IMR-90 (cell line): ENCODE results near the gene NGFR. TPM values are rescaled to one million over a fixed set of nuclear protein-coding genes. Genes with fewer than 3 reads are reported as not detected.

Experiments
- ATAC-seq: fragments of 200-7000 bp; cut with Tn5 transposase; 2 replicates; pipeline ENCODE4 v1.9.1; 2020; ENCODE audit warnings: low read depth, mild to moderate bottlenecking, moderate library complexity
- BruUV-seq: library from RNA; stranded (reverse); fragments of 400-500 nt; replicated peaks from 2 replicates; lab custom pipeline; 2021; lab: Mats Ljungman, UMichigan
- CTCF ChIA-PET: fragments of 300-600 bp; formaldehyde crosslinking; extraction: SDS; loops from one replicate; lab custom pipeline; 2021; ENCODE audit warnings: antibody characterized with exemption; lab: Yijun Ruan, JAX
- POLR2A ChIA-PET: fragments of 300-600 bp; sonication (Branson Sonifier 250); formaldehyde crosslinking; loops from one replicate; lab custom pipeline; 2022; ENCODE audit warnings: antibody characterized with exemption; ENCODE audit not compliant: unreplicated experiment; lab: Charles Lee
- DNase-seq: peaks from one replicate; pipeline ENCODE4 v3.0.0; 2013
- H2AFZ ChIP-seq: replicated peaks from 2 replicates; pipeline ENCODE3; 2013; ENCODE audit warnings: low read length, mild to moderate bottlenecking; ENCODE audit not compliant: poor library complexity
- H2AK5ac ChIP-seq: 2 replicates; pipeline ENCODE4 v1.6.1; 2013; ENCODE audit warnings: low read depth, low read length, inconsistent platforms
- H2AK9ac ChIP-seq: replicated peaks from 2 replicates; pipeline ENCODE3; 2013; ENCODE audit warnings: mild to moderate bottlenecking, low read depth, low read length, moderate library complexity; ENCODE audit not compliant: poor library complexity
- H2BK120ac ChIP-seq: 2 replicates; pipeline ENCODE4 v1.6.1; 2013; ENCODE audit warnings: low read depth, low read length, inconsistent platforms
- H2BK15ac ChIP-seq: 3 replicates; pipeline ENCODE4 v1.6.1; 2013; ENCODE audit warnings: low read depth, low read length, inconsistent platforms
- H2BK20ac ChIP-seq: 2 replicates; pipeline ENCODE4 v1.6.1; 2013; ENCODE audit warnings: low read depth, mild to moderate bottlenecking, inconsistent platforms, low read length, moderate library complexity
- H2BK5ac ChIP-seq: 2 replicates; pipeline ENCODE4 v1.6.1; 2013; ENCODE audit warnings: mild to moderate bottlenecking, low read depth, low read length, inconsistent platforms; ENCODE audit not compliant: poor library complexity, severe bottlenecking
- H3K14ac ChIP-seq: replicated peaks from 2 replicates; pipeline ENCODE4 v1.6.1; 2013; ENCODE audit warnings: low read depth, low read length, inconsistent platforms
- H3K18ac ChIP-seq: 2 replicates; pipeline ENCODE4 v1.6.1; 2013; ENCODE audit warnings: low read depth, low read length, control low read depth
- H3K23ac ChIP-seq: 2 replicates; pipeline ENCODE4 v1.6.1; 2013; ENCODE audit warnings: low read depth, low read length, inconsistent platforms
- H3K27ac ChIP-seq: 2 replicates; pipeline ENCODE4 v1.5.1; 2013; ENCODE audit warnings: mild to moderate bottlenecking, control low read depth, low read length; ENCODE audit not compliant: insufficient read depth
- H3K27me3 ChIP-seq: 2 replicates; pipeline ENCODE4 v1.6.1; 2013; ENCODE audit warnings: low read length; ENCODE audit not compliant: control insufficient read depth, insufficient read depth
- H3K36me3 ChIP-seq: 2 replicates; pipeline ENCODE4 v1.6.1; 2013; ENCODE audit warnings: low read length, mixed read lengths; ENCODE audit not compliant: control insufficient read depth, insufficient read depth
- H3K4ac ChIP-seq: 2 replicates; pipeline ENCODE4 v1.6.1; 2013; ENCODE audit warnings: low read depth, low read length, inconsistent platforms
- H3K4me1 ChIP-seq: 2 replicates; pipeline ENCODE4 v1.6.1; 2013; ENCODE audit warnings: low read length, mixed read lengths; ENCODE audit not compliant: control insufficient read depth, insufficient read depth
- H3K4me2 ChIP-seq: 2 replicates; pipeline ENCODE4 v1.6.1; 2013; ENCODE audit warnings: low read depth, mild to moderate bottlenecking, control low read depth, low read length, moderate library complexity
- H3K4me3 ChIP-seq: 2 replicates; pipeline ENCODE4 v1.5.1; 2013; ENCODE audit warnings: low read depth, mild to moderate bottlenecking, control low read depth, low read length, moderate library complexity; ENCODE audit not compliant: insufficient read depth
- H3K56ac ChIP-seq: 2 replicates; pipeline ENCODE4 v1.6.1; 2013; ENCODE audit warnings: low read length, inconsistent platforms; ENCODE audit not compliant: insufficient read depth; ENCODE audit errors: extremely low read depth
- H3K79me1 ChIP-seq, 2 experiments: 2 replicates each; pipeline ENCODE4 v1.6.1; 2013; ENCODE audit warnings: low read length in 2 of 2, inconsistent platforms in 1 of 2, low read depth in 1 of 2
- H3K9ac ChIP-seq: 2 replicates; pipeline ENCODE4 v1.6.1; 2013; ENCODE audit warnings: low read depth, low read length, control low read depth
- H3K9me1 ChIP-seq: 2 replicates; pipeline ENCODE4 v1.6.1; 2013; ENCODE audit warnings: low read length, inconsistent platforms; ENCODE audit not compliant: insufficient read depth
- H3K9me3 ChIP-seq: 2 replicates; pipeline ENCODE4 v1.6.1; 2013; ENCODE audit warnings: low read length; ENCODE audit not compliant: control insufficient read depth, insufficient read depth
- H4K20me1 ChIP-seq: 2 replicates; pipeline ENCODE4 v1.6.1; 2013; ENCODE audit warnings: low read length, inconsistent platforms; ENCODE audit not compliant: insufficient read depth
- H4K5ac ChIP-seq: 2 replicates; pipeline ENCODE4 v1.6.1; 2013; ENCODE audit warnings: mild to moderate bottlenecking, low read depth, low read length, control low read depth
- H4K8ac ChIP-seq, 2 experiments: 2 replicates each; pipeline ENCODE4 v1.6.1; 2013; ENCODE audit warnings: low read depth in 2 of 2, low read length in 2 of 2, control low read depth in 1 of 2, inconsistent platforms in 1 of 2
- H4K91ac ChIP-seq: 2 replicates; pipeline ENCODE4 v1.6.1; 2013; ENCODE audit warnings: low read depth, low read length, inconsistent platforms; ENCODE audit not compliant: insufficient read depth
- CEBPB ChIP-seq: IDR thresholded peaks from 2 replicates; pipeline ENCODE4 v1.6.1; 2012; ENCODE audit warnings: low read depth, low read length, improper control_type of control experiment
- CHD1 ChIP-seq: IDR thresholded peaks from 2 replicates; pipeline ENCODE4 v1.6.1; 2012; ENCODE audit warnings: low read depth, low read length, improper control_type of control experiment
- CTCF ChIP-seq: conservative IDR thresholded peaks from 2 replicates; pipeline ENCODE4 v1.5.1; 2012; ENCODE audit warnings: mild to moderate bottlenecking, low read depth, low read length, improper control_type of control experiment
- ELK1 ChIP-seq: fragments of 150-350 bp; IDR thresholded peaks from 2 replicates; pipeline ENCODE4 v1.6.1; 2016; ENCODE audit warnings: low read depth, mild to moderate bottlenecking, low read length, moderate library complexity, borderline replicate concordance
- FOS ChIP-seq: fragments of 150-350 bp; IDR thresholded peaks from 2 replicates; pipeline ENCODE4 v1.6.1; 2016; ENCODE audit warnings: low read depth, low read length
- MAFK ChIP-seq: IDR thresholded peaks from 2 replicates; pipeline ENCODE4 v1.6.1; 2012; ENCODE audit warnings: low read depth, low read length, improper control_type of control experiment
- MAZ ChIP-seq: IDR thresholded peaks from 2 replicates; pipeline ENCODE4 v1.6.1; 2012; ENCODE audit warnings: low read depth, mild to moderate bottlenecking, low read length, improper control_type of control experiment, moderate library complexity, borderline replicate concordance
- MXI1 ChIP-seq: IDR thresholded peaks from 2 replicates; pipeline ENCODE4 v1.6.1; 2012; ENCODE audit warnings: low read depth, mild to moderate bottlenecking, low read length, moderate library complexity, borderline replicate concordance
- POLR2A ChIP-seq: IDR thresholded peaks from 2 replicates; pipeline ENCODE4 v1.6.1; 2012; ENCODE audit warnings: mild to moderate bottlenecking, low read depth, low read length
- RAD21 ChIP-seq: IDR thresholded peaks from 2 replicates; pipeline ENCODE4 v1.6.1; 2012; ENCODE audit warnings: low read length, improper control_type of control experiment
- SMC3 ChIP-seq: fragments of 150-350 bp; IDR thresholded peaks from 2 replicates; pipeline ENCODE4 v1.6.1; 2016; ENCODE audit warnings: low read depth, mild to moderate bottlenecking, antibody characterized with exemption, low read length, moderate library complexity
- USF2 ChIP-seq: fragments of 150-350 bp; IDR thresholded peaks from 2 replicates; pipeline ENCODE4 v1.6.1; 2017; ENCODE audit warnings: mild to moderate bottlenecking, antibody characterized with exemption, low read length, low read depth
- WGBS, 2 experiments: methylation state at CpG; one replicate each; pipeline versions ENCODE4 v1.1.5 to v1.1.7; 2013; ENCODE audit warnings: missing lambda C conversion rate in 2 of 2; ENCODE audit not compliant: insufficient read length in 1 of 2; ENCODE audit errors: extremely low coverage in 2 of 2; 5-methylcytosine and 5-hydroxymethylcytosine counted together
- dilution Hi-C: fragments of 300-500 bp; cut with HindIII; formaldehyde crosslinking; loops from one replicate; pipeline ENCODE4 v1.14.3; 2018; ENCODE audit warnings: low sequenced_read_pairs; ENCODE audit not compliant: unreplicated experiment
- in situ Hi-C: fragments of 300-500 bp; cut with MboI; formaldehyde crosslinking; loops from 3 replicates; pipeline ENCODE4 v1.14.3; 2019; ENCODE audit warnings: low sequenced_read_pairs, inconsistent platforms, mixed read lengths
- intact Hi-C: fragments of 100-400 bp; cut with micrococcal nuclease; formaldehyde crosslinking; loops from 2 replicates; pipeline ENCODE4 v1.10.0; 2022
- polyA plus RNA-seq, 3 experiments: library from polyadenylated mRNA; depleted of rRNA; stranded (reverse); fragments of >200 nt; gene quantifications; 2 replicates each; pipeline ENCODE4 v1.2.3, GENCODE V29; 2012; ENCODE audit warnings: low replicate concordance in 1 of 3
- total RNA-seq: library from RNA; depleted of rRNA; stranded (reverse); fragments of >200 nt; gene quantifications from 2 replicates; pipeline ENCODE4 v1.2.3, GENCODE V29; 2012

Gene NGFR
- total and polyA plus RNA-seq, 2 of the 4 experiments (the other 2 are of a cell fraction): 0.15 to 0.18 TPM

GRCh38 chr17:49484588-49484987 is 10.5 kb upstream of the NGFR start:
- no peak overlapping the region for H2AK5ac ChIP-seq
- H3K4me1 ChIP-seq: no peaks in the 10 kb centered on the region
- intact Hi-C loops (no loop called here), in situ Hi-C loops (no loop called here), dilution Hi-C loops (no loop called here)
- no peak overlapping the region for H2BK120ac ChIP-seq
- ChIA-PET CTCF (interaction anchor here (1.8 kb wide), 1 partner anchor 12 kb away, joined by 5 read pairs; no protein-coding TSS in a partner anchor), POLR2A (no interaction called here)
- H4K5ac ChIP-seq: no peak overlapping the region
- no peaks in the 10 kb centered on the region for H3K9me1 ChIP-seq
- no peak overlapping the region for H2AK9ac ChIP-seq
- DNase-seq (no peak), ATAC-seq (no peak)
- TF ChIP-seq RAD21: no peak
- TF ChIP-seq SMC3: no peak
- TF ChIP-seq FOS: no peak
- no peak for TF ChIP-seq CTCF
- no peak for TF ChIP-seq CEBPB
- no peak for TF ChIP-seq MAZ
- TF ChIP-seq MXI1: no peak
- no peak for TF ChIP-seq CHD1
- TF ChIP-seq USF2: no peak
- TF ChIP-seq ELK1: no peak
- TF ChIP-seq MAFK: no peak
- no peak for TF ChIP-seq POLR2A
- H3K27ac ChIP-seq: no peak overlapping the region
- BruUV-seq: no TSS peak
- no peak overlapping the region for H3K4me2 ChIP-seq
- H2BK15ac ChIP-seq: no peak overlapping the region
- no peak overlapping the region for H3K9ac ChIP-seq
- no peak overlapping the region for H3K23ac ChIP-seq
- no peaks in the 10 kb centered on the region for H4K20me1 ChIP-seq
- H3K4ac ChIP-seq: no peak overlapping the region
- H3K79me1 ChIP-seq: no peaks in the 10 kb centered on the region
- H2BK5ac ChIP-seq: no peak overlapping the region
- H4K8ac ChIP-seq: no peak overlapping the region
- no peak overlapping the region for H3K56ac ChIP-seq
- H3K14ac ChIP-seq: no peak overlapping the region
- no peak overlapping the region for H2BK20ac ChIP-seq
- no peaks in the 10 kb centered on the region for H3K9me3 ChIP-seq
- WGBS, 2 experiments: no CpG with 5 or more reads among the region's 10 CpGs
- no peak overlapping the region for H2AFZ ChIP-seq
- peaks cover 88% of the 10 kb centered on the region for H3K27me3 ChIP-seq
- no peak overlapping the region for H4K91ac ChIP-seq
- no peaks in the 10 kb centered on the region for H3K36me3 ChIP-seq
- H3K18ac ChIP-seq: no peak overlapping the region
- H3K4me3 ChIP-seq: no peak overlapping the region
